HUES64 (cell line): ENCODE results near the gene MCTP1. TPM values are rescaled to one million over a fixed set of nuclear protein-coding genes. Genes with fewer than 3 reads are reported as not detected.

ENCODE experiments used
- H3K27ac ChIP-seq: 2 replicates; pipeline ENCODE4 v1.7.0; 2013; ENCODE audit warnings: low read depth, low read length, inconsistent platforms
- H3K27me3 ChIP-seq: 2 replicates; pipeline ENCODE4 v1.6.1; 2013; ENCODE audit warnings: mild to moderate bottlenecking, low read length; ENCODE audit not compliant: insufficient read depth
- H3K36me3 ChIP-seq: 2 replicates; pipeline ENCODE4 v1.6.1; 2013; ENCODE audit warnings: mild to moderate bottlenecking, low read length; ENCODE audit not compliant: insufficient read depth
- H3K4me1 ChIP-seq: 2 replicates; pipeline ENCODE4 v1.6.1; 2013; ENCODE audit warnings: mild to moderate bottlenecking, low read length, moderate library complexity; ENCODE audit not compliant: insufficient read depth
- H3K4me3 ChIP-seq: 2 replicates; pipeline ENCODE4 v1.5.1; 2013; ENCODE audit warnings: mild to moderate bottlenecking, low read length, moderate library complexity
- H3K9ac ChIP-seq: 2 replicates; pipeline ENCODE4 v1.6.1; 2013; ENCODE audit warnings: mild to moderate bottlenecking, low read depth, low read length
- H3K9me3 ChIP-seq: 2 replicates; pipeline ENCODE4 v1.6.1; 2013; ENCODE audit warnings: low read depth, low read length; ENCODE audit not compliant: insufficient read depth
- WGBS: fragments of 150-250, 120-280 bp; methylation state at CpG from one replicate; pipeline ENCODE4 v1.1.7; 2013; ENCODE audit warnings: missing lambda C conversion rate; 5-methylcytosine and 5-hydroxymethylcytosine counted together
- polyA plus RNA-seq, 2 experiments: library from polyadenylated mRNA; stranded (reverse); fragments of 50-300 nt; gene quantifications; one replicate each; pipeline ENCODE4 v1.2.3, GENCODE V29; 2013

The MCTP1 gene
- 1.4 TPM for polyA plus RNA-seq (2013, experiment 1 of 2)
- polyA plus RNA-seq (2013, experiment 2 of 2) = 1.1 TPM

DNA sequence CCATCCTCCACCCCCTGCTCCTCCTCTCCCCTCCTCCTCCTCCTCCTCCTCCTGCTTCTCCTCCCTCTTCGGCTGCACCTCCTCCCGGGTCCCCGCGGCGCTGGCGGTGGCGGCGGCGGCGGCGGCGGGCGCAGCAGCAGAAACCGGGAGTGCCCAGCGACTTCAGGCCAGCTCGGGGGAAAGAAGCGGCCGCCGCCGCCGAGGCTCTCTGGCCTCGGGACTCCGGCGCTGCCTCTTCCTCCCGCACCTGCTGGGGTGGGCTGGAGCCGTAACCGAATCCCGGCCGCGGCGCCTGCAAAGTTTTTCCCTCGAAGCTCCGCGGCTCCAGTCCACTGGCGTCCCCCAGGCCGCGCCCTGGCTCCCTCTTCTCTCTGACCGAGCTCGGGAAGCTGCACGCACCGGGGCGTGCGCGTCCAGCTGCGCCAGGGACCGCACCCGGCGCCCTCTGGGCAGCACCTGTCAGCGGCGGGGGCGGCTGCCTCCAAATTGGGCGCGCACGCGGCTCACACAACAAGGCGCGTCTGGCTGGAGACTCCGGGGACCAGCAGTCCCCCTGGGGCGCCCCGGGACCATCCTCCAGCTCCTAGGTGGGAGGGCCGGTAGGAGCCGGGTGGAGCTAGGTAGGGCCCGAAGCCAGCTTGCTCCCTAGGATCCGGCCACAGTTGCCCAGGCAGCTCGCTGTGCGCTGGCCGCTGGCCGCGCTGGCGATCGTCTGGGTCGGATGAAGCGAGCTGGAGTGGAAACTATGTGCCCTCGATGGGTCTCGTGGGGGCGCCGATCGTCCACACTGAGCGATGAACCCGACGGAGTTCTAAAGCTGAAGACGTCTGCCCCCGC lies at the start of gene MCTP1:
TSS of gene MCTP1 (minus strand) at position 523 of the 837 bp plus-strand sequence.
- Histone ChIP-seq H3K4me1 (peaks cover 37% of the 10 kb centered on the region), H3K27ac (no peak within 1 kb of the TSS), H3K9ac (0 out of 2 replicates have a peak within 1 kb of the TSS, but pooled peaks have one; percentile 23), H3K9me3 (no peaks in the 10 kb centered on the region), H3K4me3 (peak within 1 kb of the TSS; percentile 80), H3K27me3 (peaks cover 54% of the 10 kb centered on the region), H3K36me3 (no peaks in the 10 kb centered on the region)
- under 1% methylated on average over 83 of the region's 83 CpGs for WGBS

DNA sequence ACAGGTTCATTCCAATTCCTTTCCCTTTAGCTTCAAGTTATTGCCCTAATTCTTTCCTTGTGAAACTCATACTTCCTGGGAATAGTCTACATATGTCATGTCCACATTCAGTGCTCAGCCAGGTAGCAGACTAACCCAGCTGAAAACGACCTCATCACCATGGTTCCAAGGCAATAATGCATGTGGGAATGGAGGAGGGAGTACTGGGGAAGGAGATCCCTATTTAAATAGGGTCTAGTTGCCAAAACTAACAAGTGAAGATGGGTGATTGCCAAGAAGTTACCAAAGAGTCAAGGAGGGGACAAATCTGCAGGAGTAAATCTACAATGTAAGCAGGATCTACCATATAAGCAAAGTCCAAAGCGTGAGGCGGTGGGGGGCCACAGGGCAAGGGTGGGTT lies 47.3 kb upstream of the MCTP1 start:
- Histone ChIP-seq H3K4me1 (peaks cover 5% of the 10 kb centered on the region; the same call in 1 of the 2 replicates), H3K9ac (no peak overlapping the region), H3K9me3 (no peaks in the 10 kb centered on the region), H3K4me3 (no peak overlapping the region), H3K27me3 (no peaks in the 10 kb centered on the region), H3K27ac (no peak overlapping the region), H3K36me3 (no peaks in the 10 kb centered on the region)
- WGBS = 96% methylated on average over 3 of the region's 3 CpGs

DNA sequence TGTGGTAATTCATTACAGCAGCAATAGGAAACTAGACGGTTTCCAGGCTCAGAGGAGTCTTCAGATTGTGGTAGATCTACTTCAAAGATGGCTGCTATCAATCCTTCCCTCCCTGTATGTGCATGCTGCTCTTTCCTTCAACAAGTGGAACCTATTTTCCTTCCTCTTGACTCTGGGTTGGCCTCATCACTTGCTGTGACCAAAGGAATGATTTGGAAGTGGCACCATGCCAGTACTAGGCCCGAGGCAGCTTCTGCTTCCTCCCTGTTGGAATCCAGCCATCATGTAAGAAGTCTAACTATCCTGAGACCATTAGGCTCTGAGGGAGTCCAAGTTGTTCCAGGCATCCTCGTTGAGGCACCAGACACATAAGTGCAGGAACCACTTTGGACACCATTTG lies 46.5 kb upstream of the MCTP1 start:
- Histone ChIP-seq H3K9me3 (no peaks in the 10 kb centered on the region), H3K27ac (no peak overlapping the region), H3K4me1 (peaks cover 5% of the 10 kb centered on the region; the same call in 1 of the 2 replicates), H3K4me3 (no peak overlapping the region), H3K27me3 (no peaks in the 10 kb centered on the region), H3K36me3 (no peaks in the 10 kb centered on the region), H3K9ac (no peak overlapping the region)
- 87% methylated on average over 3 of the region's 3 CpGs for WGBS

DNA sequence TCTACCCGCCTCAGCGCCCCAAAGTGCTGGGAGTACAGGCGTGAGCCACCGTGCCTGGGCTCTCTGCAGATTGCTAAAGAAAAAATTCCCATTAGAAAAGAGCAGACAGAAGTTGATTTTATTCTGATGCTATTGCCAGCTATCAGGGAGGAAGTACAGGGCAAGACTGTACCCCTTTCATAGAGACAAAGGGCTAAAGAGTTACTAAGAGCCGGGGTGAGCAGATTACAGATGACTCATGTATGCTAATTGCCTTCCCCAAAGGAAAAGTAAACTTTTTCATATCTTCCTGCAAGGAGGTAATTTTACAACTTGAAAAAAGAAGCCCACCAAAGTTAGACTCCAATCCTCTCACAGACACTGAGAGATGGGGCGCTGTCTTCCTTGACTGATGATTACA lies 42.3 kb upstream of the MCTP1 start:
- Histone ChIP-seq H3K27ac (no peak overlapping the region), H3K36me3 (no peaks in the 10 kb centered on the region), H3K9me3 (no peaks in the 10 kb centered on the region), H3K9ac (no peak overlapping the region), H3K27me3 (no peaks in the 10 kb centered on the region), H3K4me1 (peaks cover 9% of the 10 kb centered on the region; the same call in 1 of the 2 replicates), H3K4me3 (no peak overlapping the region)
- 77% methylated on average over 6 of the region's 6 CpGs for WGBS

DNA sequence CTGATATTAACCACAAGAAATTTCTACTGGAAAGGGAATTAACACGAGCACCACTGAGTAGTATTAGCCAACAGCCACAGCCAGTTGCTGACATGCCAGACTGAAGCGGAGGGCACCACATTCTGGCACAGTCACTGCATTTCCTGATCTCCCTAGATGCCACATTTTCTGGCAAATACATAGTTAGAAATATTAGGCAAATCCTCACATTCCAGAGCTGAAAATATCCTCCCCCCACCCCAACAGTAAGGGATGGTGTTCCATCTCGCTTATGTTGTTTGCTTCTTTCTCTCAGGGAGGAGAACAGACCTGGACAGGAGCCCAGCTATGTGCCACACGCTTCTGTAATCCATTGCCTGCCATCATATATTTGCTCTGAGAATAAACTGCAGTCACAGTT lies 32.8 kb upstream of the MCTP1 start:
- Histone ChIP-seq H3K36me3 (no peaks in the 10 kb centered on the region), H3K9ac (no peak overlapping the region), H3K27me3 (no peaks in the 10 kb centered on the region), H3K9me3 (no peaks in the 10 kb centered on the region), H3K4me3 (no peak overlapping the region), H3K27ac (no peak overlapping the region), H3K4me1 (0 out of 2 replicates have a peak, but pooled peaks cover 3% of the 10 kb centered on the region)
- WGBS = 94% methylated on average over 4 of the region's 4 CpGs

- 68% methylated on average over 2 of the region's 2 CpGs for WGBS
Measured at GRCh38 chr5:95317085-95317484, 32.2 kb upstream of the MCTP1 start.

DNA sequence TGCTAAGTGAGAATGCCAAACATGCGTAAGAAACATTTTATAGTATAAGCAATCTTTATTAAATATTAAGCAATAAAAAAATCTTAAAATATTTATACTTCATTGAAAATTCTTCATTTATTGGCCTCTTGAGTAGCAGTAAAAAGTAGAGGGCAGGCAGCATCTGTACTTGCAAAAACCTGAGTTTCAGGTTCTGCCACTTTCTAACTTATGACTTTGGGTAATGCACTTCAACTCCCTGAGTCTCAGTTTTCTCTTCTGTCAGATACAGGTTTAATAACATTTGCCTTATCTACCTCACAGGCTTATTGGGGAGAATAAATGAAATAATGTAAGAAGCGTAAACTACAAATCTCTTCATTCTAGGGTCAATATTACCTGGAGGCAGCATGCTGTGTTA lies 19.8 kb upstream of the MCTP1 start:
- no peak overlapping the region for H3K9ac ChIP-seq
- H3K36me3 ChIP-seq = no peaks in the 10 kb centered on the region
- no peaks in the 10 kb centered on the region for H3K4me1 ChIP-seq
- no peaks in the 10 kb centered on the region for H3K27me3 ChIP-seq
- H3K27ac ChIP-seq = no peak overlapping the region
- H3K4me3 ChIP-seq = no peak overlapping the region
- WGBS = 100% methylated on average over 1 of the region's 2 CpGs
- no peaks in the 10 kb centered on the region for H3K9me3 ChIP-seq

More at GRCh38 chr5:95317085-95317484, 32.2 kb upstream of the MCTP1 start:
- no peak overlapping the region for H3K4me3 ChIP-seq
- H3K36me3 ChIP-seq = no peaks in the 10 kb centered on the region
- H3K4me1 ChIP-seq = no peaks in the 10 kb centered on the region
- no peaks in the 10 kb centered on the region for H3K9me3 ChIP-seq
- H3K9ac ChIP-seq = no peak overlapping the region
- H3K27me3 ChIP-seq = no peaks in the 10 kb centered on the region
- H3K27ac ChIP-seq = no peak overlapping the region

- no peaks in the 10 kb centered on the region for H3K27me3 ChIP-seq
- H3K4me3 ChIP-seq = no peak overlapping the region
- no peaks in the 10 kb centered on the region for H3K36me3 ChIP-seq
- H3K9me3 ChIP-seq = no peaks in the 10 kb centered on the region
- H3K27ac ChIP-seq = no peak overlapping the region
- no peak overlapping the region for H3K9ac ChIP-seq
- H3K4me1 ChIP-seq = no peaks in the 10 kb centered on the region; the same call in 1 of the 2 replicates
- 96% methylated on average over 1 of the region's 1 CpG for WGBS
Measured at GRCh38 chr5:95298651-95299050, 13.8 kb upstream of the MCTP1 start.

GRCh38 chr5:95296291-95296690 lies 11.4 kb upstream of the MCTP1 start:
- H3K27me3 ChIP-seq = no peaks in the 10 kb centered on the region
- H3K4me3 ChIP-seq = no peak overlapping the region
- no peaks in the 10 kb centered on the region; the same call in 1 of the 2 replicates for H3K4me1 ChIP-seq
- WGBS = 93% methylated on average over 2 of the region's 2 CpGs
- H3K36me3 ChIP-seq = no peaks in the 10 kb centered on the region
- H3K27ac ChIP-seq = no peak overlapping the region
- H3K9me3 ChIP-seq = no peaks in the 10 kb centered on the region
- H3K9ac ChIP-seq = no peak overlapping the region

- 0 out of 2 replicates have a peak overlapping the region, but pooled peaks have one; percentile 23 for H3K9ac ChIP-seq
- peak overlapping the region; percentile 80 for H3K4me3 ChIP-seq
- peaks cover 32% of the 10 kb centered on the region for H3K4me1 ChIP-seq
- H3K9me3 ChIP-seq = no peaks in the 10 kb centered on the region
- 2% methylated on average over 13 of the region's 13 CpGs for WGBS
- no peak overlapping the region for H3K27ac ChIP-seq
- H3K36me3 ChIP-seq = no peaks in the 10 kb centered on the region
- peaks cover 54% of the 10 kb centered on the region for H3K27me3 ChIP-seq
Measured at GRCh38 chr5:95285409-95285755, 488 bp upstream of the MCTP1 start.

DNA sequence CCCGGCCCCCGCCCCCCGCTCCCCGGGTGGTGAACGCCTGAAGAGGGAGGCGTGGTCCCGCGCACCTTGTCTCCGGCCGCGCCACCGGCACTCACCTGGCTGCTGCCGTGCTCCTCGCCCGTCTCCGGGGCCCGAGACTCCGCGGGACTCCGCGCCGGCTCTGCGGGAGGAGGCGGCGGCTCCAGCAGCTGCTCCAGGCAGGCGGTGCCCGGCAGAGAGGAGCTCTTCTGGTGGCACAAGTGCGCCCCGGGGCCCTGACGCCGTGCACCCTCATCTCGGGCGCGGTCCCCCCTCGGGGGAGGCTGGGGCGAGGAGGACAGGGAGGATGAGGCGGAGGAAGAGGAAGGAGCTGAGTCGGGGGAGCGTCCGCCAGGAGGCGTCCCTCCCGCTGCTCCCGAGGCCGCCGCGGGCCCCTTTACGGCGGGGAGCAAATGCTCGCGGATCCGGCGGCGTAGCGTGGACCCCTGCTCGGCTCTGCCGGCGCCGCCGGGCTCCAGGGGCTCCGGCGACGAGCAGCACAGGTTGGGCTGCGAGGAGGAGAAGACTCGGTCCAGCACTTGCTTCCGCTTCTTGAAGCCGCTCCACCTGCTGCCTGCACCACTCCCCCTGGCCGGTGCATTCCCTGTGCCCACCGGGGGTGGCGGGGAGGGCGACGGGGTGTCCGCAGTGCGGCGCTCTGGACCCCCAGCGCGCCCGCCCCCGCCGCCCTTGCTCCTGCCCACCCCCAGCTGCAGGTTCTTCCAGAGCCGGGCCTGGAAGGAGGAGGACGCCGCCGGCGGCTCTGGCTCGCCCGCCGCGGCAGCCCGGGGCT lies 928 bp downstream of the MCTP1 start:
- Histone ChIP-seq H3K9ac (no peak overlapping the region), H3K36me3 (no peaks in the 10 kb centered on the region), H3K27me3 (peaks cover 54% of the 10 kb centered on the region), H3K9me3 (no peaks in the 10 kb centered on the region), H3K27ac (no peak overlapping the region), H3K4me1 (peaks cover 37% of the 10 kb centered on the region), H3K4me3 (peak overlapping the region; percentile 80)
- under 1% methylated on average over 89 of the region's 89 CpGs for WGBS
